Peyer's patch (tissue), 4 donors: ENCODE data around the gene DACH2. TPM values are rescaled to one million over a fixed set of nuclear protein-coding genes. Genes with fewer than 3 reads are reported as not detected.

Experiments used
- DNase-seq, 3 donors: peaks; one replicate each; pipeline ENCODE4 v3.0.0-alpha.2; 2017 to 2019
- H3K27ac ChIP-seq, 4 donors: fragments of 200-600 bp; sonication (generic); one replicate each; pipeline ENCODE4 v1.5.1; 2016 to 2019
- H3K27me3 ChIP-seq, 2 donors: fragments of 200-600 bp; sonication (generic); one replicate each; pipeline ENCODE4 v1.5.1; 2019
- H3K36me3 ChIP-seq, 3 donors: fragments of 200-600 bp; sonication (generic); one replicate each; pipeline ENCODE4 v1.5.1; 2016 to 2019
- H3K4me1 ChIP-seq, 4 donors: fragments of 200-600 bp; sonication (generic); one replicate each; pipeline ENCODE4 v1.5.1; 2016 to 2019
- H3K4me3 ChIP-seq, 4 donors: fragments of 200-600 bp; sonication (generic); 1 replicate in 3 of 4; 2 replicates in 1 of 4; pipeline ENCODE4 v1.5.1; 2016 to 2019; ENCODE audit warnings: mild to moderate bottlenecking in 1 of 4
- H3K9me3 ChIP-seq, 4 donors: fragments of 200-600 bp; sonication (generic); one replicate each; pipeline ENCODE4 v1.5.1; 2016 to 2019; ENCODE audit warnings: mild to moderate bottlenecking in 1 of 4
- POLR2A ChIP-seq, 2 donors: fragments of 450-650 bp; IDR thresholded peaks; one replicate each; pipeline ENCODE4 v1.5.1; 2017; ENCODE audit warnings: antibody characterized with exemption in 2 of 2, mild to moderate bottlenecking in 2 of 2, moderate library complexity in 2 of 2
- total RNA-seq, 4 donors: library from RNA; depleted of rRNA; stranded (reverse); fragments of >200 nt; gene quantifications; one replicate each; pipeline ENCODE4 v1.1.0, GENCODE V29; 2016
- TF ChIP-seq, protein P1 (sequence below), 6 experiments: fragments of 450-650 bp in 4 of 6; fragments of 200-600 bp in 2 of 6; sonication (generic) in 1 of 6; IDR thresholded peaks; one replicate each; pipeline ENCODE4 v1.5.1; 2017 to 2019; ENCODE audit warnings: antibody characterized with exemption in 6 of 6, mild to moderate bottlenecking in 3 of 6, moderate library complexity in 1 of 6

Gene DACH2
- total RNA-seq, 4 donors from 2014 or later = 5.0 TPM; not detected in 3

GRCh38 chrX:86579777-86580176 is 431.5 kb downstream of the DACH2 start:
- no peaks in the 10 kb centered on the region for H3K4me1 ChIP-seq
- TF ChIP-seq POLR2A (IDR thresholded peaks at IDR 0.05) = no peak
- TF ChIP-seq, protein P1, sequence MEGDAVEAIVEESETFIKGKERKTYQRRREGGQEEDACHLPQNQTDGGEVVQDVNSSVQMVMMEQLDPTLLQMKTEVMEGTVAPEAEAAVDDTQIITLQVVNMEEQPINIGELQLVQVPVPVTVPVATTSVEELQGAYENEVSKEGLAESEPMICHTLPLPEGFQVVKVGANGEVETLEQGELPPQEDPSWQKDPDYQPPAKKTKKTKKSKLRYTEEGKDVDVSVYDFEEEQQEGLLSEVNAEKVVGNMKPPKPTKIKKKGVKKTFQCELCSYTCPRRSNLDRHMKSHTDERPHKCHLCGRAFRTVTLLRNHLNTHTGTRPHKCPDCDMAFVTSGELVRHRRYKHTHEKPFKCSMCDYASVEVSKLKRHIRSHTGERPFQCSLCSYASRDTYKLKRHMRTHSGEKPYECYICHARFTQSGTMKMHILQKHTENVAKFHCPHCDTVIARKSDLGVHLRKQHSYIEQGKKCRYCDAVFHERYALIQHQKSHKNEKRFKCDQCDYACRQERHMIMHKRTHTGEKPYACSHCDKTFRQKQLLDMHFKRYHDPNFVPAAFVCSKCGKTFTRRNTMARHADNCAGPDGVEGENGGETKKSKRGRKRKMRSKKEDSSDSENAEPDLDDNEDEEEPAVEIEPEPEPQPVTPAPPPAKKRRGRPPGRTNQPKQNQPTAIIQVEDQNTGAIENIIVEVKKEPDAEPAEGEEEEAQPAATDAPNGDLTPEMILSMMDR (IDR thresholded peaks at IDR 0.05) = no peak
- no peaks in the 10 kb centered on the region for H3K9me3 ChIP-seq
- no peaks in the 10 kb centered on the region for H3K36me3 ChIP-seq
- H3K27ac ChIP-seq = no peak overlapping the region
- no peak overlapping the region for H3K4me3 ChIP-seq
- H3K27me3 ChIP-seq = no peaks in the 10 kb centered on the region
- DNase-seq = no peak

DNA sequence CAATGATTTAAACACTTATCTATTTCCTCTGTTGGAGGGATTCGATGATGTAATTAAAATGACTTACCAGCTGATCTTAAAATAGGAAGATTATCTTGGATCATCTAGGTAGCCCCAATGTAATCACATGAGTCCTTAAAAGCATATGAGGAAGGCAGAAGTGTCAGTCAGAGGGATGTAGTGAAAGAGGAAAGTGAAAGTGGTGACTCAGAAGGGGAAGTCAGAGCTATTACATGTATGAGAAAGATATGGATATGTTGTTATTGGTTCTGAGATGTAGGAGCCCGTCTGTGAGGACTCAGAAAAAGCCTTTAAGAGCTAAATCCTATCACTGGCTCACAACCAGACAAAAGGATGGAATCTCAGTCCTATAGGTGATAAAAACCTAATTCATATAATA is 456.4 kb downstream of the DACH2 start:
- no peak for TF ChIP-seq POLR2A (IDR thresholded peaks at IDR 0.05)
- TF ChIP-seq, protein P1 (IDR thresholded peaks at IDR 0.05) = no peak
- Histone ChIP-seq H3K36me3 (no peaks in the 10 kb centered on the region), H3K4me3 (no peak overlapping the region), H3K27ac (no peak overlapping the region), H3K4me1 (no peaks in the 10 kb centered on the region), H3K27me3 (no peaks in the 10 kb centered on the region), H3K9me3 (no peaks in the 10 kb centered on the region)
- DNase-seq = no peak

- H3K27me3 ChIP-seq = no peaks in the 10 kb centered on the region
- H3K36me3 ChIP-seq = no peaks in the 10 kb centered on the region
- no peaks in the 10 kb centered on the region for H3K4me1 ChIP-seq
- no peak overlapping the region for H3K4me3 ChIP-seq
- TF ChIP-seq, protein P1 (IDR thresholded peaks at IDR 0.05) = no peak
- TF ChIP-seq POLR2A (IDR thresholded peaks at IDR 0.05) = no peak
- H3K27ac ChIP-seq = no peak overlapping the region
- no peaks in the 10 kb centered on the region for H3K9me3 ChIP-seq
- DNase-seq = no peak
Observed at GRCh38 chrX:86696951-86697350, 548.7 kb downstream of the DACH2 start.

- H3K27me3 ChIP-seq = no peaks in the 10 kb centered on the region
- no peak for DNase-seq
- TF ChIP-seq, protein P1 (IDR thresholded peaks at IDR 0.05) = no peak
- TF ChIP-seq POLR2A (IDR thresholded peaks at IDR 0.05) = no peak
- H3K9me3 ChIP-seq = no peaks in the 10 kb centered on the region
- no peak overlapping the region for H3K27ac ChIP-seq
- H3K4me1 ChIP-seq = no peaks in the 10 kb centered on the region
- no peak overlapping the region for H3K4me3 ChIP-seq
- H3K36me3 ChIP-seq = no peaks in the 10 kb centered on the region
Observed at GRCh38 chrX:86711531-86712180, 563.4 kb downstream of the DACH2 start.

GRCh38 chrX:86714441-86714840 is 566.2 kb downstream of the DACH2 start:
- H3K36me3 ChIP-seq = no peaks in the 10 kb centered on the region
- no peaks in the 10 kb centered on the region for H3K4me1 ChIP-seq
- TF ChIP-seq, protein P1 (IDR thresholded peaks at IDR 0.05) = no peak
- TF ChIP-seq POLR2A (IDR thresholded peaks at IDR 0.05) = no peak
- no peak overlapping the region for H3K27ac ChIP-seq
- no peak overlapping the region for H3K4me3 ChIP-seq
- no peaks in the 10 kb centered on the region for H3K9me3 ChIP-seq
- H3K27me3 ChIP-seq = no peaks in the 10 kb centered on the region
- DNase-seq = no peak

- H3K27me3 ChIP-seq = no peaks in the 10 kb centered on the region
- no peaks in the 10 kb centered on the region for H3K9me3 ChIP-seq
- no peak overlapping the region for H3K27ac ChIP-seq
- no peaks in the 10 kb centered on the region for H3K36me3 ChIP-seq
- TF ChIP-seq POLR2A (IDR thresholded peaks at IDR 0.05) = no peak
- TF ChIP-seq, protein P1 (IDR thresholded peaks at IDR 0.05) = no peak
- no peaks in the 10 kb centered on the region for H3K4me1 ChIP-seq
- no peak for DNase-seq
- H3K4me3 ChIP-seq = no peak overlapping the region
Observed at GRCh38 chrX:86724277-86724676, 576.0 kb downstream of the DACH2 start.
